Measurements from ENCODE around the gene ZBTB8B. TPM values are rescaled to one million over a fixed set of nuclear protein-coding genes. Genes with fewer than 3 reads are reported as not detected.

Gene ZBTB8B
- total and polyA plus RNA-seq, 8 donors: under 0.01 to 0.37 (median 0.15) TPM; not detected in 5

- H3K27ac ChIP-seq: no peak overlapping the region
- intact Hi-C loops (cut with DNase I; ENCODE audit: low total_unique reads): no loop called here
- H3K4me3 ChIP-seq: no peak overlapping the region
- no peaks in the 10 kb centered on the region for H3K9me3 ChIP-seq
- peaks cover 7 to 18% (median 10%) of the 10 kb centered on the region in 4 donors for H3K4me1 ChIP-seq
- peaks cover 0 to 7% (median 0%) of the 10 kb centered on the region in 3 donors for H3K27me3 ChIP-seq
- TF ChIP-seq POLR2AphosphoS5 (IDR thresholded peaks at IDR 0.05) (no peak), POLR2A (IDR thresholded peaks at IDR 0.05) (no peak), CTCF (IDR thresholded peaks at IDR 0.05) (no peak), EP300 (IDR thresholded peaks at IDR 0.05) (no peak)
- 94 to 100% (median 97%) methylated on average over 2 of the region's 2 CpGs for WGBS, 5 donors
- no peaks in the 10 kb centered on the region for H3K36me3 ChIP-seq
- DNase-seq: no peak
These were observed 26.5 kb downstream of the ZBTB8B start for GRCh38 chr1:32491386-32491785.

GRCh38 chr1:32494196-32494595, 29.3 kb downstream of the ZBTB8B start:
- intact Hi-C loops (cut with DNase I; ENCODE audit: low total_unique reads): no loop called here
- H3K4me3 ChIP-seq: no peak overlapping the region
- TF ChIP-seq EP300 (IDR thresholded peaks at IDR 0.05) (no peak), CTCF (IDR thresholded peaks at IDR 0.05) (no peak), POLR2A (IDR thresholded peaks at IDR 0.05) (no peak)
- peaks cover 0 to 7% (median 0%) of the 10 kb centered on the region in 3 donors for H3K27me3 ChIP-seq
- WGBS, 5 donors: 43 to 69% (median 53%) methylated on average over 1 of the region's 1 CpG
- H3K27ac ChIP-seq: no peak overlapping the region
- peak in 1 of 2 donors; percentile 38 for DNase-seq
- H3K4me1 ChIP-seq: peaks cover 0 to 13% (median 6%) of the 10 kb centered on the region in 4 donors
- H3K36me3 ChIP-seq: no peaks in the 10 kb centered on the region
- no peaks in the 10 kb centered on the region for H3K9me3 ChIP-seq

- Histone ChIP-seq H3K36me3 (no peaks in the 10 kb centered on the region), H3K9me3 (no peaks in the 10 kb centered on the region), H3K27me3 (peaks cover 0 to 7% (median 0%) of the 10 kb centered on the region in 3 donors), H3K4me1 (peaks cover 0 to 13% (median 6%) of the 10 kb centered on the region in 4 donors), H3K27ac (no peak overlapping the region), H3K4me3 (no peak overlapping the region)
- intact Hi-C loops (cut with DNase I; ENCODE audit: low total_unique reads): no loop called here
- no peak for TF ChIP-seq CTCF (IDR thresholded peaks at IDR 0.05)
- TF ChIP-seq POLR2AphosphoS5 (IDR thresholded peaks at IDR 0.05): no peak
- no peak for TF ChIP-seq POLR2A (IDR thresholded peaks at IDR 0.05)
- TF ChIP-seq EP300 (IDR thresholded peaks at IDR 0.05): no peak
- no peak for DNase-seq
- 78 to 86% (median 82%) methylated on average over 7 of the region's 7 CpGs for WGBS, 5 donors
These were observed 30.0 kb downstream of the ZBTB8B start for GRCh38 chr1:32494711-32495337.

GRCh38 chr1:32496127-32496526, 31.3 kb downstream of the ZBTB8B start:
- Histone ChIP-seq H3K4me1 (peaks cover 0 to 17% (median 8%) of the 10 kb centered on the region in 4 donors), H3K9me3 (no peaks in the 10 kb centered on the region), H3K36me3 (no peaks in the 10 kb centered on the region), H3K4me3 (no peak overlapping the region), H3K27me3 (peaks cover 0 to 7% (median 0%) of the 10 kb centered on the region in 3 donors), H3K27ac (no peak overlapping the region)
- TF ChIP-seq CTCF (IDR thresholded peaks at IDR 0.05) (no peak), POLR2A (IDR thresholded peaks at IDR 0.05) (no peak), EP300 (IDR thresholded peaks at IDR 0.05) (no peak), POLR2AphosphoS5 (IDR thresholded peaks at IDR 0.05) (no peak)
- 31 to 46% (median 38%) methylated on average over 5 of the region's 5 CpGs for WGBS, 5 donors
- peak in 1 of 2 donors; percentile 66 for DNase-seq
- intact Hi-C loops (cut with DNase I; ENCODE audit: low total_unique reads): no loop called here
